Islet precursor cell (in vitro differentiated cells): ENCODE data around the gene DIP2B.

Source experiments
- DNase-seq: peaks from one replicate; pipeline ENCODE4 v3.0.0-alpha.2; 2018

The DIP2B gene

DNA sequence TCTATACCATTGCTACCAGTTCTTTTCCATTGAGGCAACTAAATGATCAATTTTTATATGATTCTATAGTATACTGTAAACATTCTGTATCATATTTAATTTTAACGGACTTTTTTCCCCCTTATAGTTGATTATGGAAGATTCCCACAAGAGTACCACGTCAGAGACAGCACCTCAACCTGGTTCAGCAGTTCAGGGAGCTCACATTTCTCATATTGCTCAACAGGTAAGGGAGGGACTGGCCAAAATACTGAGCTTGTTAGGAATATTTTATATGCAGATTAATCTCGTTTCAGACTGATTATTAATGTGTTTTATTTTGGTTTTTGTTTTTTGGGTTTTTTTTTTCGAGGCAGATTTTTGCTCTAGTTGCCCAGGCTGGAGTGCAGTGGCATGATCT, 275.2 kb downstream of the DIP2B start:
- DNase-seq: no peak

DNA sequence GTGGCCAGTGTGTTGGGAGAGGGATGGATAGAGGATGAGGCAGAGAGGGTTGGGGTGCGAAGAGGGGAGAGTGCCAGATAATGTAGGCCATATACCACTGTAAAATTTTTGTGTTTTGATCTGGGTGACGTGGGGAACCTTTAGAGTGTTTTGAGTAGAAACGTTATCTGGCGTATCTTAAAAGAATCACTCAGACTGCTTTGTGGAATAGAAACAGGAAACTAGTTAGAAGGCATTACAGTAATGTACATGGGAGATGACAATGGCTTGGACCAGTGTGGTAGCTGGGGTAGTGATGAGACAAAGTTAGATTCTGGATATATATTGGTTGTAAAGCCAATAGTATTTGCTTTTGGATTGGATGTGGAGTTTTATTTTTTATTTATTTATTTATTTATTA, 279.7 kb downstream of the DIP2B start:
- no peak for DNase-seq

DNA sequence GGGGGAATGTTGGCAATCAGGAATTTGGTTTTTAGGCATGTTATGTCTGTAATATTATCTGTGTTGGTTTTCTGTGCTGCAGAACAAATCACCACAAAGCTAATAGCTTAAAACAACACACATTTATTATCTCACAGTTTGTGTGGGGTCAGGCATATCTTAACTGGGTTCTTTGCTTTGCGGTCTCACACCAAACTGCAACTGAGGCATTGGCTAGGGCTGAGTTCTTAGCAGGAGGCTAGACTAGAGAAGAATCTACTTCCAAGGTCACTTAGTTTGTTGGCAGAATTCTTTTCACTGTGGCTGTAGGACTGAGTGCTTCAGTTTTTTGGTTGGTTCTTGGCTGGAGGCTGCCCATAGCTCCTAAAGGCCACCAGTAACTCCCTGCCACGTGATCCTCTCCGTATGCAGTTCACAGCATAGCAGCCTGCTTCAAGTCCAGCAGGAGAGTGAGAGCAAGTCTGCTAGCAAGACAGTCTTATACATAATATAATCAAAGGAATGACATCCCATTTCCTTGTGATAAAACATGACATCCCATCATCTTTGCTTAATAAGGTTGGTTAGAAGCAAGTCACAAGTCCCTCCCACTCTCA, 280.7 kb downstream of the DIP2B start:
- DNase-seq: no peak

DNA sequence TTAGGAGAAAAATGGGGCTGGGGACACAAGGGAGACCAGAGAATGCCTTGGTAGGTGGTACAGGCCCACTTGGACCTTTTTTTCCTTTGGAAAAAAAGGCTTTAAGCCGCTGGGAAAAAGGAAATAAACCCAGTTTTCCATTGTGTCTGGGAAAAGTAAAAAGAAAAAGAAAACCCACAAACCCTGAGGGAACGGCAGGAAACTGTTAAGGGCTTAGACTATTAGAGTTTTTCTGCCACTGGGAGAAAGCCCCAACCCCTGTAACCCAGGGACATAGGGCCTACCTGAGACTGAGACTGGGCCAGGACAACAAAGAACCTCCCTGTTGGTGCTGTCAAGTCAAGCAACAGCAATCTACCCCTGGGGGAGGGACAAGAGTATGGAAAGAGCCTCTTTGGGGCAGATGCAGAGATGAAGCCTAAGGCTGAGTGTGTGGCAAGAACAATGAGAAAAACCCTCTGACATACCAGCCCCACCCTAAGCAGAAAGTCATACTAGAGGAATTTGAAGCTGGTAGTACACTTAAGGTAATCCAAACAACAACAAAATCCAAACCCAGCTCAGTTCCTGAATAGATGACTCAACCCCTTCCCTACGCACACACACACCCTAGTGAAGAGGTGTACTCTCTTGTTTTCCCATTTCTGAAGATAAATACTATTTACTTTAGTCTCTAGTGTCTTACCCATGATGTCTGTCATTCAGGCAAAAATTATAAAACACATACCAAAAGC, 281.9 kb downstream of the DIP2B start:
- peak; percentile 99 for DNase-seq

GRCh38 chr12:50787618-50788017, 282.8 kb downstream of the DIP2B start:
- no peak for DNase-seq

DNA sequence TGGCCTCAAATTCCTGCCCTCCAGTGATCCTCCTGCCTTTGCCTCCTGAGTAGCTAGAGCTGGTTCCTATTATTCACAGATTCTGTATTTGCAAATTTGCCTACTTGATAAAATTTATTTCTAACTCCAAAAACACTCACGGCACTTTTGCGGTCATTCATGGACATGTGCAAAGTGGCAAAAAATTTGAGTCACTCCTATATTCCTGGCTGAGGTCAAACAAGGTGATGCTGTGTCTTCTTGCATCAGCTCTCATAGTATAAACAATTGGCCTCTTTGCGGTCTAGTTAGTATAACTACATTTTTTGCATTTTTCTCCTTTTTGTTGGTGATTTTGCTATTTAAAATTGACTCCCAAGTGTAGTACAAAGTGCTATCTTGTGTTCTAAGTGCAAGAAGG, 283.8 kb downstream of the DIP2B start:
- no peak for DNase-seq

DNA sequence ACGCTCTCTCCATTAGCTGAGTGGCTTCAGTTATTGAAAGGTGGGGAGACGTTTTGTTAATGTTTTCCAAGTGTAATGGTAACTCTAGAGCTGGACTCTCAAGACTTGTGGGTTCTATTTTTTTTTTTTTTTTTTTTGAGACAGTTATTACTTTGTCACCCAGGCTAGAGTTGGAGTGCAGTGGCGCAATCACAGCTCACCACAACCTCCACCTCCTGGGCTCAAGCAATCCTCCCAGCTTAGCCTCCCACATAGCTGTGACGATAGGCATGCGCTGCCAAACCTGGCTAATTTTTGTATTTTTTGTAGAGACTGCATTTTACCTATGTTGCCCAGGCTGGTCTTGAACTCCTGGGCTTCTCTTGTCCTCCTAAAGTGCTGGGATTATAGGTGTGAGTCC, 285.3 kb downstream of the DIP2B start:
- no peak for DNase-seq
